ENCODE measurements around the gene SYS1. TPM values are rescaled to one million over a fixed set of nuclear protein-coding genes. Genes with fewer than 3 reads are reported as not detected.
A peak's percentile ranks its signal among the peaks of the same experiment; 100 is the strongest.

The SYS1 gene
- total RNA-seq, 4 donors from 2014 or later: 29.3 to 55.3 (median 34.7) TPM

GRCh38 chr20:45361793-45362192, 1.2 kb upstream of the SYS1 start:
- WGBS, 2 donors (ENCODE audit: low coverage in 1 of 2): 65 to 77% methylated on average over 6 of the region's 6 CpGs
- TF ChIP-seq EP300 (IDR thresholded peaks at IDR 0.05) (no peak), POLR2A (IDR thresholded peaks at IDR 0.05) (no peak), CTCF (IDR thresholded peaks at IDR 0.05) (no peak), POLR2AphosphoS5 (IDR thresholded peaks at IDR 0.05) (no peak)
- H3K4me3 ChIP-seq: no peak overlapping the region
- no peak for ATAC-seq
- H3K27ac ChIP-seq: peak overlapping the region in 3 of 4 donors; percentile 50 to 94 (median 86)
- no peaks in the 10 kb centered on the region for H3K27me3 ChIP-seq
- no peaks in the 10 kb centered on the region for H3K9me3 ChIP-seq
- peaks cover 3 to 73% (median 20%) of the 10 kb centered on the region in 3 donors for H3K4me1 ChIP-seq
- H3K36me3 ChIP-seq: peaks cover 2 to 17% of the 10 kb centered on the region in 2 donors

GRCh38 chr20:45363611-45364492, 896 bp downstream of the SYS1 start:
- H3K36me3 ChIP-seq: peaks cover 4 to 38% of the 10 kb centered on the region in 2 donors
- H3K4me1 ChIP-seq: peaks cover 0 to 60% (median 13%) of the 10 kb centered on the region in 3 donors
- H3K27me3 ChIP-seq: no peaks in the 10 kb centered on the region
- TF ChIP-seq EP300 (IDR thresholded peaks at IDR 0.05): no peak
- TF ChIP-seq POLR2A (IDR thresholded peaks at IDR 0.05): no peak
- TF ChIP-seq POLR2AphosphoS5 (IDR thresholded peaks at IDR 0.05): no peak
- TF ChIP-seq CTCF (IDR thresholded peaks at IDR 0.05): no peak
- H3K9me3 ChIP-seq: no peaks in the 10 kb centered on the region
- peak overlapping the region; percentile 38 to 67 for H3K4me3 ChIP-seq
- ATAC-seq: no peak
- H3K27ac ChIP-seq: peak overlapping the region; percentile 58 to 95 (median 90)
- 30 to 39% methylated on average over 7 of the region's 23 CpGs for WGBS, 2 donors (ENCODE audit: low coverage in 1 of 2)

GRCh38 chr20:45365444-45365970, 2.6 kb downstream of the SYS1 start:
- peaks cover 4 to 49% of the 10 kb centered on the region in 2 donors for H3K36me3 ChIP-seq
- H3K4me1 ChIP-seq: peaks cover 0 to 45% (median 13%) of the 10 kb centered on the region in 3 donors
- no peaks in the 10 kb centered on the region for H3K9me3 ChIP-seq
- no peak for ATAC-seq
- TF ChIP-seq EP300 (IDR thresholded peaks at IDR 0.05) (no peak), CTCF (IDR thresholded peaks at IDR 0.05) (no peak), POLR2AphosphoS5 (IDR thresholded peaks at IDR 0.05) (no peak), POLR2A (IDR thresholded peaks at IDR 0.05) (no peak)
- H3K4me3 ChIP-seq: no peak overlapping the region
- H3K27ac ChIP-seq: peak overlapping the region in 2 of 4 donors; percentile 1 to 23
- WGBS, 2 donors (ENCODE audit: low coverage in 1 of 2): 60 to 74% methylated on average over 2 to 3 of the region's 5 CpGs
- H3K27me3 ChIP-seq: no peaks in the 10 kb centered on the region

GRCh38 chr20:45366192-45366591, 3.2 kb downstream of the SYS1 start:
- WGBS, 2 donors (ENCODE audit: low coverage in 1 of 2): 64 to 71% methylated on average over 1 of the region's 1 CpG
- Histone ChIP-seq H3K4me3 (no peak overlapping the region), H3K4me1 (peaks cover 0 to 45% (median 13%) of the 10 kb centered on the region in 3 donors), H3K36me3 (peaks cover 4 to 51% of the 10 kb centered on the region in 2 donors), H3K27me3 (no peaks in the 10 kb centered on the region), H3K9me3 (no peaks in the 10 kb centered on the region), H3K27ac (peak overlapping the region in 1 of 4 donors; percentile 23)
- ATAC-seq: no peak
- TF ChIP-seq CTCF (IDR thresholded peaks at IDR 0.05): no peak
- no peak for TF ChIP-seq EP300 (IDR thresholded peaks at IDR 0.05)
- no peak for TF ChIP-seq POLR2A (IDR thresholded peaks at IDR 0.05)
